ENCODE data around the gene ABHD11.
A peak's percentile ranks its signal among the peaks of the same experiment; 100 is the strongest.

Gene ABHD11

GRCh38 chr7:73736885-73737284 lies 1.7 kb downstream of the ABHD11 start:
- TF ChIP-seq, protein P1, sequence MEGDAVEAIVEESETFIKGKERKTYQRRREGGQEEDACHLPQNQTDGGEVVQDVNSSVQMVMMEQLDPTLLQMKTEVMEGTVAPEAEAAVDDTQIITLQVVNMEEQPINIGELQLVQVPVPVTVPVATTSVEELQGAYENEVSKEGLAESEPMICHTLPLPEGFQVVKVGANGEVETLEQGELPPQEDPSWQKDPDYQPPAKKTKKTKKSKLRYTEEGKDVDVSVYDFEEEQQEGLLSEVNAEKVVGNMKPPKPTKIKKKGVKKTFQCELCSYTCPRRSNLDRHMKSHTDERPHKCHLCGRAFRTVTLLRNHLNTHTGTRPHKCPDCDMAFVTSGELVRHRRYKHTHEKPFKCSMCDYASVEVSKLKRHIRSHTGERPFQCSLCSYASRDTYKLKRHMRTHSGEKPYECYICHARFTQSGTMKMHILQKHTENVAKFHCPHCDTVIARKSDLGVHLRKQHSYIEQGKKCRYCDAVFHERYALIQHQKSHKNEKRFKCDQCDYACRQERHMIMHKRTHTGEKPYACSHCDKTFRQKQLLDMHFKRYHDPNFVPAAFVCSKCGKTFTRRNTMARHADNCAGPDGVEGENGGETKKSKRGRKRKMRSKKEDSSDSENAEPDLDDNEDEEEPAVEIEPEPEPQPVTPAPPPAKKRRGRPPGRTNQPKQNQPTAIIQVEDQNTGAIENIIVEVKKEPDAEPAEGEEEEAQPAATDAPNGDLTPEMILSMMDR (IDR thresholded peaks at IDR 0.05; ENCODE audit: low read depth, low read length): no peak
- H3K4me3 ChIP-seq (replicated peaks in 1 of 2; ENCODE audit: low read depth in 2 of 2, low read length in 2 of 2): no peak overlapping the region
- no peak for DNase-seq (ENCODE audit: low read depth in 2 of 2)

- DNase-seq (ENCODE audit: low read depth in 2 of 2): no peak
- TF ChIP-seq, protein P1 (IDR thresholded peaks at IDR 0.05; ENCODE audit: low read depth, low read length): no peak
- no peak overlapping the region for H3K4me3 ChIP-seq (replicated peaks in 1 of 2; ENCODE audit: low read depth in 2 of 2, low read length in 2 of 2)
These were observed 3.1 kb downstream of the ABHD11 start for GRCh38 chr7:73735528-73735905.

DNA sequence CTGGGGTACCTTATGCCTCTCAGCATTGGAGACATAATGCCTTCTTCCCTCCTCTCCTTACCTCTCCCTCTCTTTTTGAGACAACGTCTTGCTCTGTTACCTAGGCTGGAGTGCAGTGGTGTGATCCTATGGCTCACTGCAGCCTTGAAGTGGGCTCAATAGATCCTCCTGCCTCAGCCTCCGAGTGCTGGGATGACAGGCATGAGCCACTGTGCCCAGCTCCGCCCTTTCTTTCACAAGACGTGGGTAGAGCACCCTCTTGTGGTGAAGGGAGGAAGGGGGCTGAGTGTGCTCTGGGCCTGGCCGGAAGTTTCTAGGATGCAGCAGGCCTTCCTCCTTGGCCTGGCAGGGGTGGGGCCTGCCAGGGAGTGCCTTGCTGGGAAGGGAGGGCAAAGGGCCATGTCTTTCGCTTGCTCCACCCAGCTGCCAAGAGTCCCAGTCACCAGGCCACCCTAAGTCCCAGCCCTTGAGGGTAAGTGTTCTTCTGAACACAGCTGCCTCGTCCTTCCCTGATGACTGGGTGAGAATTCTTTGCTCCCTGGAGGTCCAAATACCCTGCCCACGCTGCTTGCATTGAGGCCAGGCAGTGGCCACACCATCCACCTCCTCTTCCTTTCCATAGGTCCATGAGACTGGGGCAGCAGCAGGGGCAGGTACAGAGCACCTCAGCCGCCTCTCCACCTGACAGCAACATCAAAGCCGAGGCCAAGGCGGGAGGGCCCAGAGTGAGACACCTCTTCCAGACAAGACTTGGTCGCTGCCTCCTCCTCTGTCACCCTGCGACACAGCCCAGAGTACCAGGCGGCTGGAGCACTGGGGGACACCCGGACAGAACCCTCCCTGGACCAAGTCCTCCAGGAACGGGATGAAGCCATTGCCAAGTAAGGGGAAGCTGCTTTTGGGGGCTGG lies 3.7 kb downstream of the ABHD11 start:
- TF ChIP-seq, protein P1 (IDR thresholded peaks at IDR 0.05; ENCODE audit: low read depth, low read length): peak; percentile 93
- no peak overlapping the region for H3K4me3 ChIP-seq (replicated peaks in 1 of 2; ENCODE audit: low read depth in 2 of 2, low read length in 2 of 2)
- DNase-seq (ENCODE audit: low read depth in 2 of 2): peak; percentile 90 to 91

DNA sequence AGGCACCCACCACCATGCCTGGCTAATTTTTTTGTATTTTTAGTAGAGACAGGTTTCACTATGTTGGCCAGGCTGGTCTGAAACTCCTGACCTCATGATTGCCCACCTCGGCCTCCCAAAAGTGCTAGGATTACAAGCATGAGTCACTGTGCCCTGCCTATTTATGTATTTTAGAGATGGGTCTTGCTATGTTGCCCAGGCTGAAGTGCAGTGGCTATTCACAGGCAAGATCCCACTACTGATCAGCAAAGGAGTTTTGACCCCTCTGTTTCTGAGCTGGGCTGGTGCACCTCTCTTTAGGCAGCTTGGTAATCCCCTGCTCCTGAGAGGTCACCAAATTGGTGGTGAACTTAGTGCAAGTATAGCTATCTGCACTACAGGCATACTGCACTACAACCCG lies 6.2 kb downstream of the ABHD11 start:
- TF ChIP-seq, protein P1 (IDR thresholded peaks at IDR 0.05; ENCODE audit: low read depth, low read length): no peak
- DNase-seq (ENCODE audit: low read depth in 2 of 2): no peak
- H3K4me3 ChIP-seq (replicated peaks in 1 of 2; ENCODE audit: low read depth in 2 of 2, low read length in 2 of 2): no peak overlapping the region

- no peak for DNase-seq (ENCODE audit: low read depth in 2 of 2)
- TF ChIP-seq, protein P1 (IDR thresholded peaks at IDR 0.05; ENCODE audit: low read depth, low read length): no peak
- H3K4me3 ChIP-seq (replicated peaks in 1 of 2; ENCODE audit: low read depth in 2 of 2, low read length in 2 of 2): no peak overlapping the region
These were observed 8.1 kb downstream of the ABHD11 start for GRCh38 chr7:73730485-73730884.

- TF ChIP-seq, protein P1 (IDR thresholded peaks at IDR 0.05; ENCODE audit: low read depth, low read length): no peak
- H3K4me3 ChIP-seq (replicated peaks in 1 of 2; ENCODE audit: low read depth in 2 of 2, low read length in 2 of 2): no peak overlapping the region
- no peak for DNase-seq (ENCODE audit: low read depth in 2 of 2)
These were observed 10.1 kb downstream of the ABHD11 start for GRCh38 chr7:73728551-73728950.

Data from cardiac fibroblast (primary cell).